CD4-positive, alpha-beta T cell treated with Interferon alpha-2 for 1 hour (primary cell): ENCODE data around the gene SIGLEC12.
"Not testable (repeated sequence)": the region's sequence is repeated elsewhere in the genome, so short reads cannot be mapped to it uniquely, and the experiment has no call there.

ENCODE experiments used
- DNase-seq, 2 donors: peaks; one replicate each; pipeline ENCODE4 v3.0.0-alpha.2; 2020 to 2022

The SIGLEC12 gene

DNA sequence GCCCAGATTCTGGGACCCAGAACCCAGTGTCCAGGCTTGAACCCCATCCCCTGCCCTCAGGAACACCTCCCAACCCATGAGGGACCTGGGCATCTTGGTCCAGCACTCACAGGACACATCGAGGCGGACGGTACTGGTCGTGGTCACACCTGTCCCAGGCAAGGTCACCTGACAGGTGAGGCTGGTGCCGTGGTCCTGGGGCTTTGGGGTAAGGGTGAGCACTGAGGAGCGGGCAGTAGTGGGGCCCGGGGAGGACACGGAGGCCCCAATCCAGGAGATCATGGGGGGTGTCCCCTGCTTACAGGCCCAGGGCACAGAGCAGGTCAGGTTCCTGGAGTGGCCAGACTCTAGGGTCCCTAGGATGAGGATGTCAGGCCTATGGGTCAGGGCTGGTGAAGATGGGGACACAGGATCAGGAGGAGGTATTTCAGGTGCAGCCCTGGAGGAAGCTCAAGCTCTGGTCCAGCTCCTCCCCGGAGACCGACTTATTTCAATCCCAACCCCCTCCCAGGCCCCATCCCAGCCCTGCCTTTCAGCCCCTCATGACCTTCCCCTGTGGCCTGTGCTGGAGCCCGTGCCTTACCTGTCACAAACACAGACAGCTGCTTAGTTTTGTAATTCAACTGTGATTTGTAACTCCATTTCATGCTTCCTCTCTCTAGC is 44.1 kb downstream of the SIGLEC12 start:
- DNase-seq = no peak

DNA sequence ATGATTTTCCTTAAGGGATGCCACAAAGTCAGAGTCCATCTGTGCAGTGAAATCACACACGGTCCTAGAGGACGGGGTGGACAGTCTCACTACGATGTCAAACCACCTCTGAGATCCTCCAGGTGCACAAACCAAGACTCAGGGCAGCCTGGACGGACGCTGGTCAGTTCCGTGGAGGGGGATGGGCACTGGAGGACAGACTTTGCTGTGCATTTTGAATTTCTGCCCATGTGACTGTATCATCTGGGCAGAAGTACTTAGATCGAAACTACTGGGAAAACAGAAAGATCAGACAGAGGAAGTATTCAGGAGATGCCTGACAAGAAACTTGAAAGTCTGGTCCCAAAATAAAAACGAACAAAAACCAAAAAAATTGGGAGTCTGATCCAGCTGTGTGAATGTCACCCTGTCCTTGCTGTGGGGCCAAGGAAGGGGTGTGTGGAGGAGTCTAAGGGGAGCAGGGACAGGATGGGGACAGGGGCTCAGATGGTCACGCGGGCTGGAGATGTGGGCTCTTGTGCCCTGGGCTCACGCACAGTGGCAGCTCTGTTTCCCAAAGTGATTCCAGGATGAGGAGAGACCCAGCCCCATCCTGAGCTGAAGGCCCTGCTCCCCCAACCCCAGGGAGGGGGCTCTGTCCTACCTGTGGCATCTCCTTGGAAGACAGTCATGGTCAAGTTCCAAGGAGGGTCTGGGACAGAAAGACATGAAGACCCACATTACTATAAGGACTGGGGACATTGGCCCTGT is 44.9 kb downstream of the SIGLEC12 start:
- no peak for DNase-seq

- no peak for DNase-seq
Observed at GRCh38 chr19:51450730-51451307, 50.8 kb downstream of the SIGLEC12 start.

DNA sequence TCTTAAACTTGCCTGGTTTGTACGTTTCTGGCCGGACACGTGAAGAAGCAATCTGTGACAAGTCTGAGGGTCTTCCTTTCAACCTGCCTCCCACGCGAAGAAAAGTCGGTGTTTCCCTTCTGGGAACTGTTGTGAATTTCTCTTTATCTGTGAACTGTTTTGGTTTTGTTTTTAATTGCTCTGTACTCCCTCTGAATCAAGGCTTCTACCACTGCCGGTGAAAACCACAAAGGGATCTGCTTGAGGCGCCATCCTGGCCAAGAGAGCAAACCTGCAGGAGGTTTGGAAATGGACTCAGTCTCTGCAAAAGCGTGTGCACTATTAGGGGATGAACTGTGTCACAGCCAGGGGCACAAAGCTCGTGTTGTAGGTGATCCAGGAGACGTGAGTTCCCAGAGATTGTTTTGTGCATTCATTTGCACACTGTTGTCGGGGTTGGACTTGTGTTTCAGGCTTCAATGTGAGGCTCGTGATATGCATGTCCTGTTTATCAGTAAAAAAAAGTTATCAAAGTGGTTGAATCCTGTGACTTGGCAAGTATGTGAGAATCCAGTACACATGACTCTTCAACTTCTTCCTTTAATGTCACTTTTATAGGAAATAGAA is 53.1 kb downstream of the SIGLEC12 start:
- DNase-seq = no peak

DNA sequence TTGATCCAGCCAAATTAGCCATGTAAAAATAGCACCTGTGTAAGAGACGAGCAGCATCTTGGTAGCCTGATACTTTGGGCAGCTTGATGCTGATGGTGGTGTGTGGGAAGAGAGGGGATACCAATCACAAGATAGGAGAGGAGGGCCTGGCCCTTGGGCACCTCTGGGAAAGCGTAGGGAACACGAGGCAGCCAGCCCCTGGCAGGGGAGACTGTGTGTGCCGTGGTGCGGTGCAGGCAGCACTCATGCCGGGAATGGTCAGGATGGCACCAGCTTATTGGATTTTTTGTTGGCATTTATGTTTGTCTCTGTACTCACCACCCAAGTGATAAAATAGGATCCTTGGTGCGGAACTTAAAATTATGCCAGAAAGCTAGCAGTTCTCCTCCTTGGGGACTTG is 53.6 kb downstream of the SIGLEC12 start:
- no peak for DNase-seq

- not testable (repeated sequence) for DNase-seq
Observed at GRCh38 chr19:51447510-51447909, 54.1 kb downstream of the SIGLEC12 start.

DNA sequence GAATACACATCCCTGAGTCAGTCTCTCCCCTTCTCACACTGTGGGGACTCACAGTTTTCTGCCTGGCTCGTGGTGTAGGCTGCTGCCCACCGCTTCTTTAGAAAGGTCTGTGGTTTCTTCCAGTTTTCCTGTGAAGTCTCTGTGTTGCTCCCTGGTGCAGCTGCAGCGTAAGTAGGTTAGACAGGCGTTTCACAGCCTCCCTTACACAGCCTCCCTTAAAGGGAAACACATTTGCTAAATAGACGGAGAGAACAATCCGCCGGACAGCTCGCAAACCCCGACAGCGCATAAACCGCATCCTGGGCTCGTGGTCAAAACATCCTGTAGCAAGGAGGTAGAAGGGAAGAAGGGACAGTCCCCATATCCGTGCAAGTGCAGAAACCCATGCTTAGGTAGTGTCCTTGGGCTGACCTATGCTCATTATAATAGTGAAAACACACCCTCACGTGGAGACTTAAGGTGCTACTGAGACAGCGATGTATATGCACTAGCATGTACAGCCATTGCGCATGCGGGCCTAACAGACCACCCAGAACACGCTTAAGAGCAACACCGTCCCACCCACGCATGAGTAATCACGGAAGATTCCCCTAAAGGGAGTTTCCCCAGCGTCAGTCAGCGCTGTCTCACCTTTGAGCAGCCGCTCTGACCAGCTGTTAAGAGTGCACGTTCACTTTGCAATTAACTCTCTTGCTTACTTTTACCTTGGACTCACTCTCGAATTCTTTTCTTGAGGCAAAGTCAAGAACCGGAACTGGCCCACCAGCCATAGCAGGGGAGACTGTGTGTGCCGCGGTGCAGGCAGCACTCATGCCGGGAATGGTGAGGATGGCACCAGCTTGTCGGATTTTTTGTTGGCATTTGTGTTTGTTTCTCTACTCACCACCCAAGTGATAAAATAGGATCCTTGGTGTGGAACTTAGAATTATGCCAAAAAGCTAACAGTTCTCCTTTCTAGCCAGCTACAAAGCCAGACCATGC is 59.9 kb downstream of the SIGLEC12 start:
- peak; percentile 84 to 85 for DNase-seq
